HG02759 (cell line): Measurements from ENCODE around the gene UNC119.
A peak's percentile ranks its signal among the peaks of the same experiment; 100 is the strongest.

Experiments used
- ATAC-seq: cut with Tn5 transposase; IDR thresholded peaks from one replicate; pipeline ENCODE4 v1.9.1; 2021; ENCODE audit warnings: mild to moderate bottlenecking, moderate library complexity; ENCODE audit not compliant: unreplicated experiment

The UNC119 gene

DNA sequence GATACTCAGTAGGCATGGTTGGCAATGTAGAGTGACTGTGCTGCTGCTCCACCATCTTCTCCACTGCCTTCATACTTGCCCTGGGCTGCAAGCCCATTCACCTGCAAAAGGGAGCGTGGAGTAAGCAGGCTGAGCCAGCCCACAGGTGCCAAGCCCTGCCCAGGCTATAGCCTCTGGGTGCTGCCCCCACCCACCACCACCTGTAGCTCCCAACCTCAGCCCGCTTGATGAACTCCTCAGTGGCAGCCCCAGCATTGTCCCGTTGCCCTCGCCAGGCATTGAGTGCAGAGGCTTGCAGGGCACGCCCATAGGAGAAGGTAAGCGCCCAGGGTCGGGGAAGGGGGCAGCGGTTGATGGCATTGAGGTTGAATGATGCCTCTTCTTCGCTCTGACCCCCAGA is 21.1 kb upstream of the UNC119 start:
- no peak for ATAC-seq

- ATAC-seq = no peak
Observed at GRCh38 chr17:28573040-28573380, 20.6 kb upstream of the UNC119 start.

DNA sequence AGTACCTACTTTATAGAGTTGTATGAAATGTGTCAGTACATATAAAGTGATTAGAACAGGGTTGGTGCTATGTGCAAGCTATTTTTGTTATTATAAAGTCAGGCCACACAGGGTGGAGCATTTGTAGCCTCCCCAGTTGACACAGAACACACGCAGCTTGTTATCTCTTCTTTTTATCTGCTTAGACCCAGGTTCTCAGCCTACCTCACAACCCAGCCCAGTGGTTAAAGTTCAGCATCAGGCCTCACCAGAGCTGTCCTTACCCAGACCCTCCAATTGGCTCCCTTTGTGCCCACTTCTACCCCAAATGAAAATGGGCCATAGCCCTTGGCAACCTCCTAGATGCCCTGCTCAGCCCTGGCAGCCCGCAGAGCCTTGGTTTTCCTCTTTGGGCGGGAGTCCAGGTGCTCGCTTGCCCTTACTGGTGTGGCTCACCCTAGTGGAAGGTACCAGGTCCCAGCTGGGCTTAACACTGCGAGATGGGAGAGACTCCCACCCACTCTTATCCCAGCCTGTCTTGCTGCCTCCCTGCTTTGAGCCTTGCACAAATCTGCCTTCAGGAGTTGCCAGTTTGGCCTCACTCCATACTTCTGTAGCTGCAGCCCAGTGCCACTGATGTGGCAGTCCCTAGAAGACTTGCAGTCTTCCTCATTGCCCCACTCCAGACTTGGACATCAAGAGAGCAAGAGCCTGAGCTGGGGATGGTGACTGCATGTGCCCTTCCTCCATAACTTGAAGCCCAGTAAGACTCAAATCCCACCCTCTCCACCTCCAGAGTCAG is 20.0 kb upstream of the UNC119 start:
- ATAC-seq = no peak

DNA sequence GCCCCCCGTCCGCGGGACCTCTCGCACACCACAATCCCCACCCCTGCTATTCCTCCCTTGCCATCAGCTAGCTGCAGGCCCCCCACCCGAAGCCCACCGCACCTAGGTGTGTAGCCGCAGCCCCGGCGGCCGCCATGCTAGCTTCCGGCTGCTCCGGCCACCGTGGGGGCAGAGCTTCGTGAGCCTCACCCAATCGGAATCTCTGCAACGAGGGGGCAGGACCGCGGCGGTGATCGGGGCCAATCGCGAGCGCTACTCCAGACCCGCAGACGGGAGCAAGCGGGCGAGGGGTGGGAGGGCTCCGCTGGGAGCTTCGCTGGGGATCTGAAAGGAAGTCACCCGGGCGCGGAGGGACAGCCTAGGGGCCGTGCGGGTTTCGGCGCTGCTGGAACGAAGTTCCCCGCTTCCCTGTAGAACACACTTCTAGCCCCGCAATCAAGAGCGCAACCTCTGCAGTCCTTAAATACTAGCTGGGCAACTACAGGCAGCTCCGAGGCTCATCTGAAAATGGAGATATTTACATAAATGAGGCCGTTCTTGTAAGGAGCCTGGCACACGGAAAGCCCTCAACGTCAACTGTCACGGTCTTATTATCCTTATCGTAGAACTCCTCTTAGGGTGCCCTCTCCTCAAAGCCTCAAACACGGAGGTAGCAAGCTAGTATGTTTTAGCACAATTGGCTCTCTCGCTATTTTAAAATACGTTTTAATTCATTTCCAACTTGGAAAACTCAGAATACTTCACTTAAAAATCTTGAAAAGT is 19.1 kb upstream of the UNC119 start, which contains the start of gene PIGS:
TSS of gene PIGS (minus strand) at position 164 of the 762 bp plus-strand sequence. CDS start at position 136, 28 bp downstream.
- peak; percentile 93 for ATAC-seq

GRCh38 chr17:28570716-28571360 is 18.4 kb upstream of the UNC119 start:
- peak; percentile 27 for ATAC-seq

DNA sequence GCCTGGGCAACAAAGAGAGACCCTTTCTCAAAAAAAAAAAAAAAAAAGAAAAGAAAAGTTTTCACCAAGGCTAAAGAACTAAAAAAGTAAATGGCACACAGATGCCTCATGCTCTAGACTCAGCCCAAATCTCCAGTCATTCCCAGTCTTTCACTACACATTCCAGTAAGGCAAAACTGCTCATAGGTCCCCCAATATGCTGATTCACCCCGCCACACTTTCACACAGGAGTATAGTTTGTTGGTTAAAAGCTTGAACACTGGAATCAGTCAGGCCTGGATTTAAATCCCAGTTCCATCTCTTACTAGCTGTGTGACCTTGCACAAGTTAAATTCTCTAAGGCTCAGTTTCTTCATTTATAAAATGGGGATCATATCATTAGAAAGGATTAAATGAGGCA is 17.0 kb upstream of the UNC119 start:
- no peak for ATAC-seq

DNA sequence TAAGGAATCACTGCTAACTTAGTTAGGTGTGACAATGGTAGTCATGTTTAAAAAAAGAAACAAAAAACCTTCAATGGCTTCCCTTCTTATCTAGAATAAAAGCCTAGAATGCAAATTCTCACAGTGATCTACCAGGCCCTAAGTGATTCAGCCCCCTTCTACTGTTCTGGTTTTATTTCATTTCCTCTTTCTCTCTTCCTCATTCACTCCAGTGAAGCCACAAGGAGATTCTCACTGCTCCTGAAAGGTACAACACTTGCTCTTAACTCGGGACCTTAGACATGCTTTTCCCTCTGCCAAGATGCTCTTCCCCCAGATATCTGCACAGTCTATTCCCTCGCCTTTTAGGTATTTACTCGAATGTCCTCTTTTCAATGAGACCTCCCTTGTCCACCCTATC is 15.2 kb upstream of the UNC119 start:
- ATAC-seq = no peak

DNA sequence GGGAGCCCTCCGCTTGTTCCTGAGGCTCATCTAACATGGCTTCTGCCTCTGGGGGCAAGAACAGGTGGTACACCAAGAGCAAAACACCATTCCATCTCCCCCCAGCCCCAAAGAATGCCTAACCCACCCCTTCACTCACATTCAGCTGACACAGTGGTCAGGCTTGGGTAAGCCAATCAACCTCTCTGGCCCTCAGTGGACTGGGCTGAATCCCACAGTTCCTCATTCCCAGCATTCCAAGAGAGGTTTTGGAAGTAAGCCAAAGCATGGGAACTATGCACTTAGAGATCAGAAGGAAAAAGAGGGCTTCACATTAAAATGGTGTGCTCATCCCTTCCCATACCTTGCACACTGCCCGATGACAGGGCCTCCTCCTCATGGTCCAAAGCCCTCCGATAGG is 11.1 kb upstream of the UNC119 start:
- ATAC-seq = no peak

- ATAC-seq = no peak
Observed at GRCh38 chr17:28555022-28555421, 2.6 kb upstream of the UNC119 start.

- no peak for ATAC-seq
Observed at GRCh38 chr17:28554565-28554964, 2.1 kb upstream of the UNC119 start.

GRCh38 chr17:28553000-28553505 is 629 bp upstream of the UNC119 start:
- no peak for ATAC-seq

- ATAC-seq = no peak
Observed at GRCh38 chr17:28551421-28552175, 826 bp downstream of the UNC119 start.

GRCh38 chr17:28550858-28551257 is 1.6 kb downstream of the UNC119 start:
- no peak for ATAC-seq

- peak; percentile 46 for ATAC-seq
Observed at GRCh38 chr17:28549236-28550132, 2.9 kb downstream of the UNC119 start.

- ATAC-seq = no peak
Observed at GRCh38 chr17:28548417-28549130, 3.9 kb downstream of the UNC119 start.

- peak; percentile 36 for ATAC-seq
Observed at GRCh38 chr17:28547623-28548416, 4.6 kb downstream of the UNC119 start.

DNA sequence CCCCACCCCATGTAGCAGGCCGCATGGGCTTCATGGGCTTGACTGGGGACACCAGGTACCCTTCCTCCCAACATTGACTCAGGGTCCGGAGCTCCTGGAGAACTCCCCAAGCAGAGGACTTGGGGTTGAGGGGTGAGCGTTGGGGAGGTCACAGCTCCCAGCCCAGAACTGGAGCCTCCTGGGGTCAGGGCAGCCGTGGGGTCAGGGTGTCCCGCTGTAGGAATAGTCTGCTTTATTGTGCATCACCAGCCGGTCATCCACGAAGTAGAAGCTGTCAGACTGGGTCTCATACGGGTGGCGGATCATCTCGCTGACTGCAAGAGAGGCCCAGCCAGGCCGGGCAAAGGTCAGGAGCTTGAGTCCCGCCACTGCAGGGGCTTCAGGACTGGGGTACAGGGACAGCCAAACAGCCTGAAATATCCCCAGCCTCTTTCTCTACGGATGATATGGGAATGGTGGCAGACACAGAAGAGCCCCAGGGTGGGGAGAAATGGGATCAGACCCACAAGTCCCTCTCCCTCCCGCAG is 5.3 kb downstream of the UNC119 start:
- no peak for ATAC-seq

GRCh38 chr17:28545787-28546415 is 6.5 kb downstream of the UNC119 start:
- ATAC-seq = no peak
